NCI-H2196 treated with DMSO at 0.1 percent for 48 hours (cell line): Measurements from ENCODE around the gene LMAN2.
"Not testable (repeated sequence)": the region's sequence is repeated elsewhere in the genome, so short reads cannot be mapped to it uniquely, and the experiment has no call there.

Experiments
- DNase-seq: peaks from one replicate; lab custom pipeline; 2025; ENCODE audit not compliant: unreplicated experiment; lab: John Stamatoyannopoulos, UW

Gene LMAN2

DNA sequence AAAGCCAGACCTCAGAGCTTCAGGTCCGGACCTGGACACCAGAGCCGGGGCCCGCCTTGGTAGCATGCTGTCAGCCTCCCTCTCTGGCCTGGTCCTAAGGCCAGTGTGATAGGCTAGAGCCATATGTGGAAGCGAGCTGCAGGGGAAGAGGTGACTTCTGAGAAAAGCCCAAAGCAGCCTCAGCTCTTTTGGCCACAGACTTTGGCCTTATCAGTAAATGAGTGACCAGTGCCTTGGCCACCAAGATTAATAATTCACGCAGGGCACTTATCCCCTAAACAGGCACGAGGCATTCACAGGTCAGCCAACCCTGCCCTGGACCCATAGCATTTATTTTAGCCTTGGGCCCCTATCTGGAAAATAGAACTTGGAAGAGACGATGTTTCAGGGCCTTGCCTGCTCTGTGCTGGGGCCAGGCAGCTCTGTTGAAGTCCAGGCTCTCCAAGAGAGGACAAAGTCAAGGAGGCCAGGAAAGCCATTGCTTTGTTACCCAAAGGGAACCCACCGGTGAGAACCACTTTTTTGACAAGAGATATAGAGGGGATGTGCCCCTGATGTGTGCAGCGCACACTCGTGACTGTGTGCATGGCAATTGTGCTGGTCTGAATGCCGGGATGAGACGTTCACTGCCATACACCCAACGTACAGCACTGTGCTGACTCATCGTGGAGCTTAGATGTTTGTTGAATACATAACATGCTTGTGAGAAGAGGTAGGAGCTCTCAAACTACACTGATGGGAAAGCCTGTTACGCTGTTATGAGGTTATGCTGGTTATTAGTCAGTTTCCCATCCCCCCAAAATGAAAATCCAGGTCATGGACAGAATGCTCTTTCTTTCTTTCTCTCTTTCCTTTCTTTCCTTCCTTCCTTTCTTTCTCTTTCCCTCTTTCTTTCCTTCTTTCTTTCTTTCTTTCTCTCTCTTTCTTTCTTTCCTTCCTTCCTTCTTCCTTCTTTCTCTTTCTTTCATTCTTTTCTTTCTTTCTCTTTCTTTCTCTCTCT lies 27.7 kb upstream of the LMAN2 start:
- no peak for DNase-seq

DNA sequence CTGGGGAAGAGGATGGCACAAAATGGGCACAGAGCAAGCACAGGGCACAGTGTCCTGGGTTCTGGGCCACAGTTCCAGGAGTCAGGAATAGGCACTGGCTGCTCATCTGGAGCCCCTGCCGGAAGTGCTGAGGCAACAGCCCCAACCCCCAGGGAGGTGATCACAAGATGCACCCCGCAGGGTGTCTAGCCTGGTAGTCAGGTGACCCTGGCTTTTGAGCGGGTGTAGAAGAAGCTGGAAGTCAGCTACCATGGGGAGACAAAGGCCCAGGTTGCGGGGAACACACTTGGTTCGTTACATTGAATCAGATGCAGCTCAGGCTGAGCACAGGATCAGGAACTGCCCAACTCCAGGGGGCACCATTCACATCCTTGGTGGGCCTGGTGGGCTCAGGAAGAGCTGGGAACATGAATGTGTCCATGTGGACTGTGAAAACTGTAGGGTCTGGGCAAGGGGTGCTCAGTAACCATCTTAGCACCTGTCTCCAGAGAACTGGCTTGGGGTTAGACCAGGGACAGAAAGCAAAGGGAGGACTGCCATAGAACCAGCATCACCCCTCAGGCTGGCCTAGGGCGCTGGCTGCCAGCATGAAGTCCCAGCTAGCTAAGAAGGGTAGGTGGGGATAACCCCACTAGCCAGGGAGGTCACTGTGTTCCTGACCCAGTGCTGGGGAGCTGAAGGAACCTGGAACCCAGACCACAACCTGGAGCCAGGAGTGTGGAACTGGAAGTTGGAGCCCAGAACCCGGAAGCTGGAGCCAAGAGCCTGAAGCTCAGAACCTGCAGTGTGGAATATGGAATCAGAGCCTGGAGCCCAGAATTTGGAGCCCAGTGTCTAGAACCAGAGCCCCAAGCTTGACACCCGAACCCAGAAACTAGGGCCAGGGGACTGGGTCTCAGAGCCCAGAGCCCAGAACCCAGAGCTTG lies 26.6 kb upstream of the LMAN2 start:
- no peak for DNase-seq

DNA sequence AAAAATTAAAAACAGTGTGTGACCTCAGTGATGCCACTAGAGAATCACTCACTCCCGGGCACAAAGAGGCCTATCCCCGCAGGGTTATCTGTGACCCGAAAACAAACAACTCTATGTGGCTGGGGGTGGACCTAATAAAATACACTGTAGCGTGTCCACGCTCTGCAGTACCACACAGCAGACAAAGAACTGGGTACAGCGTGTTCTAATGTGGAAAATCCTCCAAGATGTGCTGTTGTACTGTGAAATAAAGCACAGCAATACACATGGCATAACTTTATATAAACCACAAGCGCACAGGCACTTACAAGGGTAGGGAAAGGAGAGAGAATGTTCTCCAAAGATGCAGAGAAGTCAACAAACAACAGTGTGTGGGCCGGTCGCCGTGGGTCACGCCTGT lies 24.6 kb upstream of the LMAN2 start:
- DNase-seq: no peak

DNA sequence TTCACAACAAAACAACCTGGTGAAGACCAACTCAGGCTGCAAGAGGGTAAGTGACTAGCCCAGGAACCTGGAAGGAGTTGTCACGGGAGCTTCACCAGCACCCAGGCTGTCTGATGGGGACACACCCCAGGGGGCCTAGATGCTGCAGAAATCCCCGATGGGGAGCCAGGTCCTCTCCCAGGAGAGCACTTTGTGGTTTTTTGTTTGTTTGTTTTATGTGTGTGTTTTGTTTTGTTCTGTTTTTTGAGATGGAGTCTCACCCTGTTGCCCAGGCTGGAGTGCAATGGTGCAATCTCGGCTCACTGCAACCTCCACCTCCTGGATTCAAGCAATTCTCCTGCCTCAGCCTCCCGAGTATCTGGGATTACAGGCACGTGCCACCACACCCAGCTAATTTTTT lies 24.0 kb upstream of the LMAN2 start:
- DNase-seq: not testable (repeated sequence)

DNA sequence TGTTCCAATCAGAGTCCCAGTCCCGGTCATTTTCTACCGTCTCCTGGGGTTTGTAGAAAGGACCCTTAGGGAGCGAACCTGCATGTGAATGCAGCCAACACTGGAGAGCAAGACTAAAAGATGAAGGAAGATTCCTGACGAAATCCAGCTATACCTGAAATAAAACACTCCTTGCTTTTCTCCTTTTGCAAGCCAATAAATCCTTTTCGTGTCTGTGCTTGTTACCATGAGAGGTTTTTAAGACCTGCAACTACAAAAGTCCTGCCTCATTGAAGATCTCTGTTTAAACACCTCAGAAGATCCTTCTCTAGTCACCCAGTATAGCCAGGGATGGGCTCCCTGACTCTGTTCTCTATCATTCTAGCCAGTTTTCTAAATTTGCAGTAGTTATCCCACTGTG lies 22.7 kb upstream of the LMAN2 start:
- DNase-seq: no peak

DNA sequence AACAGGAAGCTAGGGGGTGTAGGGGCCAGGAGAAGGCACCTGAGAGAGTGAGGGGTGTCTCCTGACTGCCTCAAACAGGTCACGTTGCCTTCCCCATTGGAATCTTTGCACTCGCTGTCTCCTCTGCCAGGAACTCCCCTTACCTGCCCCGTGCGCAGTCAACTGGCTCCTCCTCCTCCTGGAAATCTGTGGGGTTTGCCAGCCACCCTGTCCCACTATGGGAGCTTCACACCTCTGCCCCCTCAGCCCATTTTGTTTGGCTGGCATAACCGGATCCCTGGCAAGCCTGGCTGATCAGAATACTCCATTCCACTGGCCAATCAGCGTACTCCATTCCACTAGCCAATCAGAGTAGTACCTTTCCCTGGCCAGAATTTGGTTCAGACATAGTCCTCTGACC lies 22.3 kb upstream of the LMAN2 start:
- DNase-seq: no peak

DNA sequence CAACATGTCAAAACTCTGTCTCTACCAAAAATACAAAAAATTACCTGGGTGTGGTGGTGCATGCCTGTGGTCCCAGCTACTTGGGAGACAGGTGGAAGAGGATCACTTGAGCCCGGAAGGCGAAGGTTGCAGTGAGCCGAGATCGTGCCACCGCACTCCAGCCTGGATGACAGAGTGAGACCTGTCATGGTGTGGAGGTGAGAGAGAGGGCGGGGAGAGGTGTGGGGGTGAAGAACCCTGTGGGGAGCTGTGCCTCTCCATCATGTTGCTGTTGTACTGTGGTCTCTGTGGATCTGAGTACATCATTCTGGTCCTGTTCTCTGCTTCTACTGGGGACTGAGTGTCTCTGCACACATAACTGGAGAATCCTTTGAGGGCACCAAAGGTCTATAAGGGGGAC lies 21.4 kb upstream of the LMAN2 start:
- DNase-seq: no peak

DNA sequence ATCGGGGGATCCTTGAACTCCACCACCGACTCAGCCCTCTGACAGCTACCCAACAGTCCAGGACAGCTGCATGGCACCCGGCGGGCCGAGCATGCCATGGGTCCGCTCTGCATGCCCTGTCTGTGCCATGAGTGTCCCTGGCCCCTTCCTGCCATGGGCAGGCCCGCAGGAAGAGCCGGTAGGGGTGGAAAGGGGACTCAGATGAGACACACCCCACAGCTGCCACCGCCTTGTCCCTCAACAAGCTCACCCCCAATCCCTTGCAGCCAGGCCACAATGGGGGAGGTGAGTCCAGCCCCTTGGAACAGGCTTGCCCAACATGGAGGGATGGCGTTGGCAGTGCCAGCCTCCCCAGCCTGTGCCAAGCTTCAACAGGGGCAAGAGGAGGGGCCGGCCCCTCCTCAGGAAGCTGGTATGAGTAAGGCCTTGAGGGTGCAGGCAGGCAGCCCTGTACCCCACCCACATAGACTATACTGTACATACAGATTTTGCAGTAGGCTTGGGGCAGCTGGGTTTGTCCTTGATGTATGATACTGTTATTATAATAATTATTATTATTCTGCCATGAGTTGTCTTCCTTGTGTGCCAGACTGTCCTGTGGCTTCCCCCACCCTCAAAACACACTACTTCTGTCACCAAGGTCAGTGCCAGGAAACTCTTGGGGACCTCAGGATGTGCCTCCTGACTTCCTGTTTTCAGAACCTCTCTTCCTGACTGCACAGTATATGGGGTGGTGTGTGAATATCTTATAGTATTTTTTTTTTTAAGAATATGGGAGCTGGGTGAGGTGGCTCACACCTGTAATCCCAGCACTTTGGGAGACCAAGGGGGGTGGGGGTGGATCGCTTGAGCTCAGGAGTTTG lies 20.8 kb upstream of the LMAN2 start:
- DNase-seq: no peak

DNA sequence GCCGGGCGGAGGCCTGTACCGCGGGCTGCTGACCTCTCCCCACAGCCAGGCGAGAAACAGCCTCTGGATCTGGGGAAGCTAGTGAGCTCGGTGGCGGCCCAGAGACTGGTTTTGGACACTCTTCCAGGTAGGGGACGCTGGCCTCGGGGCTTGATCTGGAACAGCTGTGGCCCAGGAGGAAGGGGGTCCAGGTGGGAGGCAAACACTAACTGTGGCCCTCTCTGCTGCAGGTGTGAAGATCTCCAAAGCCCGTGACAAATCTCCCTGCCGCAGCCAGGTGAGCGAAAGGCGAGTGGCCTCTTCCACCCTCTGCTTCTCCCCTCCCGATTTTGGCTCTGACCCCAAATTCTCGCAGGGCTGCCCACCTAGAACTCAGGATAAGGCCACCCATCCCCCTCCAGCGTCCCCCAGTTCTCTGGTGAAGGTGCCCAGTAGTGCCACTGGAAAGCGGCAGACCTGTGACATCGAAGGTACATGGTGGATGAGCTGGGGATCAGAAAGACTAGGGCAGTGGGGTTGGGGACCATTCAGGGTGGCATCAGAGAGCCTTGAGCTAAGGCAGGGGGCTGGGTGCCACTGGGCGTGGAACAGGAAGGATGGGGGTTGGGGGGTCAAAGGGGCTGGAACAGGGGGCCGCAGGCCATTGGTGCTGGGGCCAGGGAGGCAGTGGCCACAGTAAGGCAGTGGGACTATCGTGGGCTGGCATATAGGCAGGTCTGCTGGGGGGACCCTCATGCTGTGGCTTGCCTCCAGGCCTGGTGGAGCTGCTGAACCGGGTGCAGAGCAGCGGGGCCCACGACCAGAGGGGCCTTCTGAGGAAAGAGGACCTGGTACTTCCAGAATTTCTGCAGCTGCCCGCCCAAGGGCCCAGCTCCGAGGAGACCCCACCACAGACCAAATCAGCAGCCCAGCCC lies 19.9 kb upstream of the LMAN2 start:
- DNase-seq: no peak

DNA sequence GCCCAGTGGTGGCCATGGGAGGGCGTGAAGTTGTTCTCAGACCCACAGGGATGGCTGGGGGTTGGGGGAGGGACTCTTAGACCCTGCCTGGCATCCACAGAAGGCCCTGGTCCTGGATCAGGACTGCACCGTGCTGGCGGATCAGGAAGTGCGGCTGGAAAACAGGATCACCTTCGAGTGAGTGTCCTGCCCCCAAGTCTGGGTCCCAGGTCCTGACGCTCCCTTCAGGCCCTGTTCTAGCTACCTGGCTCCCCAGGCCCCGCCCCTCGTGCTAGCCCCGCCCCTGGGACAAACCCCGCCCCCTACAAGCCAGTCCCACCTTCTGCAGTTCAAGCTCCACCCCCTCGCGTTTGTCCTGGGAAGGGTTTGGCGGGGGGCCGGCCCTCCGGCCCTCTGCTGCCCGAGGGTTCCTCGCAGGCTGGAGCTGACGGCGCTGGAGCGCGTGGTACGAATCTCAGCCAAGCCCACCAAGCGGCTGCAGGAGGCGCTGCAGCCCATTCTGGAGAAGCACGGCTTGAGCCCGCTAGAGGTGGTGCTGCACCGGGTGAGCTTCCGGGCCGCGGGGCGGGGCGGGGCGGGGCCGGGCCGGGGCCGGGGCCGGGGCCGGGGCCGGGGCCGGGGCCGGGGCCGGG lies 19.1 kb upstream of the LMAN2 start:
- DNase-seq: peak; percentile 87

DNA sequence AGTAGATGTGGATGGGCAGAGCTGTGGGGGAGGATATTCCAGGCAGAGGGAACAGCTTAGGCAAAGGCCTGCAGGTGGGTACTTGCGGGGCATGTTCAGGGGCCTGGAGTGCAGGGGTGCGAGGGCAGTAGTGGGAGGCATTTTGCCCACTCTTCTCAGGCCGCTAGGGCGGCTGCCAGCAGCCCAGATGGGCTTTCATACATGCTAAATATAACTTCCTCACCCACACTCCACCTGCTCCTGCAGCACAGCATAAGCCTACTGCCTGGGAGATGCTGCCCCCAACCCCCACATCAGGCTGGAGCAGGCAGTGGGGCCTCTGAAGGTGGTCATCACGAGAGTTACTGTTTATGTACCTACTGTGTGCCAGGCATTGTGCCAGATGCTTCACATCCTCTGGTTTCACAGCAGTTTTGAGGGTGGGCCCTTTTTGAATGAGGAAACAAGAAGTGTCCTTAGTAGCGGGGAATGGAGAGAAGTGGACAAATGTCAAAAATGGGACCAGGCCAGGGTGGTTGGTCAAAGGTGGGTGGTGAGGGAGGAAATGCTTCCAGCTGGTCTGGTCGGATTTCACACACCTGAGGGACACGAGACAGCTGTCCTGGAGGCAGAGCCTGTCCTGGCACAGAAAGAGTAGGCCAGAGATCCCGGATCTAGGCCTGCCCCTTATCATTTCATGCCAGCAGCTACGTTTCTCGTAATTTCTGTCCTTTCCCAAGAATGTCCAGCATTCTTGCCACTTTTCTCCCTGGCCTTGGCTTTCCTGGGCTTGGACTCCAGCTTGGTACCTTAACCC lies 18.4 kb upstream of the LMAN2 start:
- no peak for DNase-seq

DNA sequence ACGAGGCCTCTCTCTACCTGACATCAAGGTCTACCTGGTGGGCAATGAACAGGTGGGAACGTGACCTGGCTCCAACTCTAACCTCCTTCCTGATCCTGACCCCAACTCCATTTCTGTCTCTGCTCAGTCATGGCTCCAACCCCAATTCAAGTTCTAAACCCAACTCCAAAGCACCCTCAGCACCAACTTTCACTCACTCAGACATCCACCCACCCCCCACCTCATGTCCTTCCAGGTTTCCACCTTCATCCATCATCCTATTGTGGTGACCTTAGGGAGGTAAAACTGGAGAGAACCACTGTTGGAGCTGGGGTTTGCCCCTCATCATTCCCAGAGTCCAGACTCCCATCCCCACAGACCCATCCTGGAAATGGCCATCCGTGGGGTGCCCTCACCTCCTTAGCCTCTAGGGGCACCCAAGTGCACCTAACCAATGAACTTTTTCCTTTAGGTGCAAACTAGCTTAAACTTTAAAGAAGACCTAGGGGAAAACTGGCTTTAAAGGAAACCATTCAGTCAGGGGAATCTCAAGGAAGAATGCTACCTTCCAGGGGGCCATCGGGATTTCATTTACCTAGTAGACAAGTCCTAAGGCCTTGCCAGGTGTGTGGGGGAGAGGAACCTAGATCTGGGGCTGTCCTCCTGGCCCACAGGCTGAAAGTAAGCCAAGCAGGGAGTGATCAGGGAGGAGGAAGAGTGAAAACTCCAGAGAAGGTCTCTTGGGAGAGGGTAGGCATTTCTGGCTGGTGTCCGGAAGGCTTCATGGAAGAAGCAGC lies 17.6 kb upstream of the LMAN2 start:
- no peak for DNase-seq

DNA sequence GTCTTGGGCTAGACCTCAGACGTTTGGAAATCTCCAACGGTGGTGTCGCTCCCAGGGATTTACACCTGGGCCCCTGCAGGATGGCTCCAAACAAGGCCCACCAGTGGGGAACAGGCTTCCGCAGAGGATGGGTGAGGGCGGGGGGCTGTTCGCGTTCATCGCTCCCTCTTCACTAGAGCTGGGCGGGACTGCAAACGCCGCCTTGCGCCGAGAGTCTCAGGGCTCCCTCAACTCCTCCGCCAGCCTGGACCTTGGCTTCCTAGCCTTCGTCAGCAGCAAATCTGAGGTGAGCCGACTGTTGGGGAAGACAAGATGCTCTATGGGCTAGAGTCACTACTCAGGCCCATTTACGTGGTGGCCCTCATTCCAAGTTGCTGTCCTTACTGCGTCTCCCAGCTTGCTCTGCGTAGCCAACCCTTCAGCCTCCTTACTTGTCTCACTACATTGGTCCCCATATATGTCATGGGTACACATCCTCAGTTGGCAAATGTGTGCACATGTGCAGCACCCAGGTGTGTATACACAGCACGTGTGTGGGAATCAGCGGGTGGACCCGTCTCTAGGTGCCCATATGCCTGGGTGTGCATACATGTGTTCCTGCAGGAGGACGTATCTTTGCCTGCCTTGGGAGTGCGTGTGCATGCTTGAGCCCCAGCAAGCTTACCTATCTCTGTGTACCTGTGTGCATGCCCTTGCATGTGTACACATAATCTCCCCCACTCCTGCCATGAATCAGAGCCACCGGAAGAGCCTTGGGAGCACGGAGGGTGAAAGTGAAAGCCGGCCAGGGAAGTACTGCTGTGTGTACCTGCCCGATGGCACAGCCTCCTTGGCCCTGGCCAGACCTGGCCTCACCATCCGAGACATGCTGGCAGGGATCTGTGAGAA lies 16.8 kb upstream of the LMAN2 start:
- DNase-seq: no peak

DNA sequence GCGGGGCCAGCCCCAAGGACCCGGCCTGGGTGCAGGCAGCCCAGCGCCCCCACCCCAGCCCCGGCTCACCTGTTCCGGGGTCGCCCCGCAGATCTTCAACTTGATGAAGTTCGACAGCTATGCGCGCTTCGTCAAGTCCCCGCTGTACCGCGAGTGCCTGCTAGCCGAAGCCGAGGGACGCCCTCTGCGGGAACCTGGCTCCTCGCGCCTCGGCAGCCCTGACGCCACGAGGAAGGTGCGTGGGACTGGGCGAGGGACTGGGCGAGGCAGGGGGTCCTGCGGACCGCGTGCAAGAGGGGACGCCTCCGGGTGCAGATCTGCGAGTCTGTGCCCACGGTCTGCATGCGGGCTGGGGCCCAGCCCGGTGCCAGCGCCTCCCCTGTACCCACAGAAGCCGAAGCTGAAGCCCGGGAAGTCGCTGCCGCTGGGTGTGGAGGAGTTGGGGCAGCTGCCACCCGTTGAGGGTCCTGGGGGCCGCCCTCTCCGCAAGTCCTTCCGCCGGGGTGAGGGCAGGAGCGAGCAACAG lies 15.9 kb upstream of the LMAN2 start:
- DNase-seq: no peak

DNA sequence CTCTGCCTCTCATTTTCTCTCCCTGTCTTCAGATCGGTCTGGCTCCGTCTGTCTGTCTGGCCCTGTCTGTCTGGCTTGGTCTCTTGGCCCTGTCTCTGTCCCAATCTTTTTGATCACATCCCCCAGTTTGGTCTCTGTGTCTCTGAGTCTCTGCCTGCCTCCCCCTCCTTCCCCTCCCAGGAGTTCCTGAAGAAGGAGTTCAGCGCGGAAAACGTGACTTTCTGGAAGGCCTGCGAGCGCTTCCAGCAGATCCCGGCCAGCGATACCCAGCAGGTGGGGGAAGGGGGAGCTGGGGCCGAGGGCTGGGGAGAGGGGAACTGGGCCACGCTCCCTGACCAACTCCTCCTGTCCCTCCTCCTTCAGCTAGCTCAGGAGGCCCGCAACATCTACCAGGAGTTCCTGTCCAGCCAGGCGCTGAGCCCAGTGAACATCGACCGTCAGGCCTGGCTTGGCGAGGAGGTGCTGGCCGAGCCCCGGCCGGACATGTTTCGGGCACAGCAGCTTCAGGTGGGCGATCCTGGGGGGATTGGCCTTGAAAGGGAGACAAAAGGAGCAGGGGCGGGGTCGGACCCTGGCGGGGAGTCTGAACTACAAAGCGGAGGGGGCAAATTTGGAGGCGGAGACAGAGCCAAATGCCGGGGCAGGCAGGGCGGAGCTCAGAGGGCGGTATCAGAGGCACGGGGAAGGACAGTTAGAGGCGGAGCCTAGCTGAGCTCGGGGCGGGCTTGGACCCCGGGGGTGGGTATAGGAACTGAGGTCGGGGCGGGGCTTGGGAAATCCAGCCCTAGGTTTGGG lies 15.3 kb upstream of the LMAN2 start:
- DNase-seq: no peak
